ENCODE measurements around the gene PLA2G5.

DNA sequence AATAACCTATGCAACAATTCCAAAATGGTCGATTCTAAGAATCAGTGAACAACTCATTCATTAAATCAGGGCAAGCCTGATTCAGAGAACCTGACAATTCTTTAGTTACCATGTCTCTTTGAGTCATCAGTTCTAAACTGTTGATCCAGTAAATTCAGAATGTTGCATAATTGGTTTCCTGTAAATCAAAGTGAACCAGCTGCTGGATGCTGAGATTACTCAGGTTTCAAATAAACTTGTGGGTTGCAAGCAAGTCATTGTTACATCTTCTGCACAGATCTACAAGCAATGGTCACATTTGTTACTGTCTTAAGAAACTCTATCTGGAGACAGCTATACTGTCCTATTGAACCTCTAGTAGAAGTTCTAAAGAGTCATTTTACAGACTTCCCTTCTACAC is 32.9 kb downstream of the PLA2G5 start:
- TF ChIP-seq CHD1 (IDR thresholded peaks at IDR 0.05; ENCODE audit: low read depth, low read length) (no peak), FOS (IDR thresholded peaks at IDR 0.05; ENCODE audit: low read depth, low read length) (no peak), RAD21 (IDR thresholded peaks at IDR 0.05; ENCODE audit: low read length) (no peak), USF2 (IDR thresholded peaks at IDR 0.05; ENCODE audit: low read depth, low read length) (no peak), CTCF (conservative IDR thresholded peaks at IDR 0.05; ENCODE audit: low read depth, low read length) (no peak), NFE2L2 (IDR thresholded peaks at IDR 0.05; ENCODE audit: low read depth, low read length) (no peak), POLR2A (IDR thresholded peaks at IDR 0.05; ENCODE audit: low read depth, low read length) (no peak), CEBPB (IDR thresholded peaks at IDR 0.05; ENCODE audit: low read depth, low read length) (peak; percentile 56; the same call in 1 of the 2 replicates), RFX5 (IDR thresholded peaks at IDR 0.05; ENCODE audit: low read depth, low read length) (no peak)

Measured in IMR-90 (cell line).